PC-3 (cell line): ENCODE results near the gene ADGRV1. TPM values are rescaled to one million over a fixed set of nuclear protein-coding genes. Genes with fewer than 3 reads are reported as not detected.
"Not testable (repeated sequence)": the region's sequence is repeated elsewhere in the genome, so short reads cannot be mapped to it uniquely, and the experiment has no call there.

Experiments used
- ATAC-seq: fragments of 200-7000 bp; cut with Tn5 transposase; 2 replicates; pipeline ENCODE4 v1.9.1; 2020; ENCODE audit warnings: mild to moderate bottlenecking, moderate library complexity
- BruUV-seq: library from RNA; stranded (reverse); fragments of 400-500 nt; replicated peaks from 2 replicates; lab custom pipeline; 2021; lab: Mats Ljungman, UMichigan
- CTCF ChIA-PET: fragments of 300-600 bp; sonication (Branson Sonifier 250); formaldehyde crosslinking; loops from one replicate; lab custom pipeline; 2022; ENCODE audit warnings: antibody characterized with exemption; lab: Charles Lee
- POLR2A ChIA-PET: fragments of 300-600 bp; sonication (Branson Sonifier 250); formaldehyde crosslinking; loops from one replicate; lab custom pipeline; 2022; ENCODE audit warnings: antibody characterized with exemption; ENCODE audit not compliant: unreplicated experiment; lab: Charles Lee
- DNase-seq: peaks from one replicate; pipeline ENCODE4 v3.0.0-alpha.2; 2015
- H2AFZ ChIP-seq: fragments of 300-600 bp; sonication (generic); 2 replicates; pipeline ENCODE4 v1.6.0; 2016; ENCODE audit warnings: antibody characterized with exemption, low read length
- H3F3A ChIP-seq: fragments of 300-600 bp; sonication (generic); one replicate; pipeline ENCODE4 v1.6.0; 2017; ENCODE audit warnings: antibody characterized with exemption, low read length, control low read depth, mild to moderate bottlenecking; ENCODE audit not compliant: unreplicated experiment
- H3K27ac ChIP-seq: fragments of 300-600 bp; sonication (generic); 2 replicates; pipeline ENCODE4 v1.5.1; 2016; ENCODE audit warnings: mild to moderate bottlenecking, low read length
- H3K27me3 ChIP-seq: fragments of 300-600 bp; sonication (generic); 2 replicates; pipeline ENCODE4 v1.6.1; 2016; ENCODE audit warnings: low read length, mixed read lengths
- H3K36me3 ChIP-seq: fragments of 300-600 bp; sonication (generic); 2 replicates; pipeline ENCODE4 v1.6.1; 2016; ENCODE audit warnings: low read depth, mixed run types, low read length, mixed read lengths
- H3K4me1 ChIP-seq: fragments of 300-600 bp; sonication (generic); 2 replicates; pipeline ENCODE4 v1.5.1; 2016; ENCODE audit warnings: low read length; ENCODE audit not compliant: insufficient read depth
- H3K4me2 ChIP-seq: fragments of 300-600 bp; sonication (generic); 2 replicates; pipeline ENCODE4 v1.6.0; 2016; ENCODE audit warnings: low read length
- H3K4me3 ChIP-seq: fragments of 300-600 bp; sonication (generic); 2 replicates; pipeline ENCODE4 v1.5.1; 2016; ENCODE audit warnings: mild to moderate bottlenecking, low read length, mixed read lengths
- H3K79me2 ChIP-seq: fragments of 300-600 bp; sonication (generic); 2 replicates; pipeline ENCODE4 v1.6.1; 2017; ENCODE audit warnings: low read length, mixed read lengths
- H3K9ac ChIP-seq: fragments of 300-600 bp; sonication (generic); 2 replicates; pipeline ENCODE4 v1.6.0; 2016; ENCODE audit warnings: mild to moderate bottlenecking, low read length
- H3K9me2 ChIP-seq: fragments of 300-600 bp; sonication (generic); replicated peaks from 2 replicates; pipeline ENCODE4 v1.6.1; 2016; ENCODE audit warnings: mixed run types, low read length, mixed read lengths
- H3K9me3 ChIP-seq: fragments of 300-600 bp; sonication (generic); 2 replicates; pipeline ENCODE4 v1.6.1; 2016; ENCODE audit warnings: low read length, mixed read lengths
- H4K20me1 ChIP-seq: fragments of 300-600 bp; sonication (generic); 2 replicates; pipeline ENCODE4 v1.6.1; 2016; ENCODE audit warnings: low read length, mixed read lengths
- EZH2 ChIP-seq: fragments of 300-600 bp; sonication (generic); IDR thresholded peaks from one replicate; pipeline ENCODE4 v1.6.1; 2017; ENCODE audit warnings: antibody characterized with exemption, mild to moderate bottlenecking, low read length; ENCODE audit not compliant: unreplicated experiment
- EZH2phosphoT487 ChIP-seq: fragments of 300-600 bp; sonication (generic); IDR thresholded peaks from 2 replicates; pipeline ENCODE4 v1.6.1; 2018; ENCODE audit warnings: mild to moderate bottlenecking, antibody characterized with exemption, low read length, borderline replicate concordance
- intact Hi-C: fragments of 100-400 bp; cut with micrococcal nuclease; formaldehyde crosslinking; loops from 2 replicates; pipeline ENCODE4 v1.9.0; 2023
- total RNA-seq: library from RNA; depleted of rRNA; stranded (reverse); fragments of >200 nt; gene quantifications from 2 replicates; pipeline ENCODE4 v1.2.3, GENCODE V29; 2014
- TF ChIP-seq, protein P1 (sequence below): fragments of 300-600 bp; sonication (generic); conservative IDR thresholded peaks from 2 replicates; pipeline ENCODE4 v1.5.1; 2017; ENCODE audit warnings: antibody characterized with exemption, low read depth, mild to moderate bottlenecking, low read length

ADGRV1 gene
- total RNA-seq, 1 experiment from 2014 or later: 22.7 TPM

DNA sequence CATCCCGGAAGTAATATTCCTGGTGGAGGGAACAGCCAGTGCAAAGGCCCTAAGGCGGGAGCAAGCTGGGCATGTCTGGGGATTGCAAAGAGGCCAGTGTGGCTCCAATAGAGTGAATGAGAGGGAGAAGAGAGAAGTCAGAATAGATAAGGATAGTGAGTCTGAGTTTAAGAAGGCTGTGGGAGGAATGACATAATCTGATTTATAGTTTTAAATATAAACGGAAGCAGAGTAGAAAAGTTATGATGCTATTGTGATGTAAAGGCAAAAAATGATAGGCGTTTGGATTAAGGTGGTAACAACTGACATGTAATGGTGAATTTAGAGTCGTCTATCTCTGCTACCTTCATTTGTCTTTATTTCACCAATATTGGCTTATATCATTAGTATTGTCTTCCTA, 473.5 kb downstream of the ADGRV1 start:
- Histone ChIP-seq H3K9me2 (no peaks in the 10 kb centered on the region), H2AFZ (no peak overlapping the region), H3K4me2 (no peak overlapping the region), H3K9me3 (no peaks in the 10 kb centered on the region), H3K4me3 (no peak overlapping the region), H3K27me3 (no peaks in the 10 kb centered on the region), H3F3A (no peaks in the 10 kb centered on the region), H3K9ac (no peak overlapping the region), H3K79me2 (no peaks in the 10 kb centered on the region), H3K36me3 (no peaks in the 10 kb centered on the region), H4K20me1 (no peaks in the 10 kb centered on the region), H3K4me1 (peaks cover 20% of the 10 kb centered on the region), H3K27ac (no peak overlapping the region)
- BruUV-seq: no TSS peak
- ChIA-PET CTCF (no interaction called here), POLR2A (no interaction called here)
- TF ChIP-seq EZH2 (no peak), EZH2phosphoT487 (no peak)
- TF ChIP-seq, protein P1, sequence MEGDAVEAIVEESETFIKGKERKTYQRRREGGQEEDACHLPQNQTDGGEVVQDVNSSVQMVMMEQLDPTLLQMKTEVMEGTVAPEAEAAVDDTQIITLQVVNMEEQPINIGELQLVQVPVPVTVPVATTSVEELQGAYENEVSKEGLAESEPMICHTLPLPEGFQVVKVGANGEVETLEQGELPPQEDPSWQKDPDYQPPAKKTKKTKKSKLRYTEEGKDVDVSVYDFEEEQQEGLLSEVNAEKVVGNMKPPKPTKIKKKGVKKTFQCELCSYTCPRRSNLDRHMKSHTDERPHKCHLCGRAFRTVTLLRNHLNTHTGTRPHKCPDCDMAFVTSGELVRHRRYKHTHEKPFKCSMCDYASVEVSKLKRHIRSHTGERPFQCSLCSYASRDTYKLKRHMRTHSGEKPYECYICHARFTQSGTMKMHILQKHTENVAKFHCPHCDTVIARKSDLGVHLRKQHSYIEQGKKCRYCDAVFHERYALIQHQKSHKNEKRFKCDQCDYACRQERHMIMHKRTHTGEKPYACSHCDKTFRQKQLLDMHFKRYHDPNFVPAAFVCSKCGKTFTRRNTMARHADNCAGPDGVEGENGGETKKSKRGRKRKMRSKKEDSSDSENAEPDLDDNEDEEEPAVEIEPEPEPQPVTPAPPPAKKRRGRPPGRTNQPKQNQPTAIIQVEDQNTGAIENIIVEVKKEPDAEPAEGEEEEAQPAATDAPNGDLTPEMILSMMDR: no peak
- intact Hi-C loops: loop anchor here (5.0 kb wide), 1 partner anchor 100 kb away; no protein-coding TSS in a partner anchor
- ATAC-seq (no peak), DNase-seq (no peak)

DNA sequence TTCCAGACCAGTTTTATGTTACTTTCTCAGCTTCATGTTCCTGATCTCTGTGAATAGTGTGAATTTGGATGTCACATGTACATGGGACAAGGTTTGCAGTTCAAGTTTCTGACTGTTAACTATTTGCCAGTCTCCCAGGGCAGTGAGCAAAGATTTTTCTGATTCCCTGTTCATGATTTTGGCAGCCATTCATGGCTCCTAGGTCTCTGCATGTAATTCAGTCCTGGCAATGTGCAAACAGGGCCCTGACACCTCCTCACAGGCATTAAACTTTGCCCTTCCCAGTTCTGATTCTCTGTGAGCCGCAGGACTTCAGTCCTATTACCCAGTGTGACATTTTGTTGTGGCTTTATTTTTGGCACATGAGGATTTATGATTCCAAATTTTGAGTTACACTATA, 474.8 kb downstream of the ADGRV1 start:
- H2AFZ ChIP-seq: no peak overlapping the region
- no peak for ATAC-seq
- intact Hi-C loops: loop anchor here (5.0 kb wide), 1 partner anchor 101 kb away; no protein-coding TSS in a partner anchor
- H3K9me3 ChIP-seq: no peaks in the 10 kb centered on the region
- peaks cover 20% of the 10 kb centered on the region for H3K4me1 ChIP-seq
- H3K36me3 ChIP-seq: no peaks in the 10 kb centered on the region
- no peak overlapping the region for H3K27ac ChIP-seq
- BruUV-seq: no TSS peak
- POLR2A ChIA-PET: no interaction called here
- H3K27me3 ChIP-seq: no peaks in the 10 kb centered on the region
- H3F3A ChIP-seq: no peaks in the 10 kb centered on the region
- CTCF ChIA-PET: no interaction called here
- TF ChIP-seq EZH2: no peak
- TF ChIP-seq, protein P1: no peak
- TF ChIP-seq EZH2phosphoT487: no peak
- no peak overlapping the region for H3K9ac ChIP-seq
- H3K4me3 ChIP-seq: no peak overlapping the region
- H3K9me2 ChIP-seq: no peaks in the 10 kb centered on the region
- no peaks in the 10 kb centered on the region for H4K20me1 ChIP-seq
- no peak overlapping the region for H3K4me2 ChIP-seq
- H3K79me2 ChIP-seq: no peaks in the 10 kb centered on the region
- no peak for DNase-seq

DNA sequence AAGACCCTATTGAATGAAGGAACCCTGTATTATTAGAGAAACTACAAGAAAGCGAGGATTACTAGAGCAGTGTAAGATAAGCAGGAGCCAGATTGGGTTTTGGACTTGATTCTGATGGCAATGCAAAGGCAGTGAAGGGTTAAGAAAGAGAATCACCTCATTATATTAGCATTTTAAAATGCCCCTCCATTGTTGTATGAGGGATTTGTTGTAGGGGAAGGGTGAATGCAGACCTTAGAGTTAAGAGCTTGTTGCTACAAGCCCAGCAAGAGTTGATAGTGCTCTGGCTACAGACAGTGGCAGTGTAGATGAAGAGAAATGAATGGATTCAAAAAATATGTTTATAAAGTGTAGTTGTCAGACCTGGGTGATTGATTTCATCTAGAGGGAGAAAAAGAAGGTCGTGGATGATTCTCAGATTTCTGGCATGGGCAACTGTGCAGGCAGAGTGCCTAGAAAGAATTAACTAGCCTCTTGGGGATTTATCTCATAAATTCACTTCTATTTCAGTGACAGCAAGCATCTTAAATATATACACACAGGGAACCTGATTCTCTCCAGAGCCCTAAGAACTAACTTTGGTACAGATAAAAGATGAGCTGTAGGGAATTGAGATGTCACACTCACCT, 479.7 kb downstream of the ADGRV1 start:
- Histone ChIP-seq H3K9ac (no peak overlapping the region), H3K9me3 (no peaks in the 10 kb centered on the region), H3K27ac (no peak overlapping the region), H3K9me2 (no peaks in the 10 kb centered on the region), H3K36me3 (no peaks in the 10 kb centered on the region), H3K4me3 (no peak overlapping the region), H3K4me1 (peaks cover 11% of the 10 kb centered on the region), H2AFZ (no peak overlapping the region), H3K79me2 (no peaks in the 10 kb centered on the region), H3K27me3 (no peaks in the 10 kb centered on the region), H3K4me2 (no peak overlapping the region), H4K20me1 (no peaks in the 10 kb centered on the region), H3F3A (no peaks in the 10 kb centered on the region)
- no peak for ATAC-seq
- TF ChIP-seq EZH2phosphoT487 (no peak), EZH2 (no peak)
- TF ChIP-seq, protein P1: no peak
- no TSS peak for BruUV-seq
- ChIA-PET POLR2A (interaction anchor here (0.5 kb wide), 1 partner anchor 55 kb away, joined by 3 read pairs; no protein-coding TSS in a partner anchor), CTCF (no interaction called here)
- no peak for DNase-seq
- intact Hi-C loops: no loop called here

DNA sequence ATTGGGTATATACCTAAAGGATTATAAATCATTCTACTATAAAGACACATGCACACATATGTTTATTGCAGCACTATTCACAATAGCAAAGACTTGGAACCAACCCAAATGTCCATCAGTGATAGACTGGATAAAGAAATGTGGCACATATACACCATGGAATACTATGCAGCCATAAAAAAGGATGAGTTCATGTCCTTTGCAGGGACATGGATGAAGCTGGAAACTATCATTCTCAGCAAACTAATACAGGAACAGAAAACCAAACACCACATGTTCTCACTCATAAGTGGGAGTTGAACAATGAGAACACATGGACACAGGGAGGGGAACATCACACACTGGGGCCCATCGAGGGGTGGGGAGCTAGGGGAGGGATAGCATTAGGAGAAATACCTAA, 482.5 kb downstream of the ADGRV1 start:
- POLR2A ChIA-PET, BruUV-seq, CTCF ChIA-PET: not testable (repeated sequence)

More for the DNA sequence above, 482.5 kb downstream of the ADGRV1 start:
- H3K4me2 ChIP-seq, H3K9me3 ChIP-seq, H4K20me1 ChIP-seq, H3K9me2 ChIP-seq, DNase-seq, intact Hi-C loops, H3K27me3 ChIP-seq, H3F3A ChIP-seq, H2AFZ ChIP-seq, H3K4me3 ChIP-seq, H3K79me2 ChIP-seq, H3K9ac ChIP-seq, H3K36me3 ChIP-seq, H3K27ac ChIP-seq, ATAC-seq: not testable (repeated sequence)
- peaks cover 12% of the 10 kb centered on the region for H3K4me1 ChIP-seq
